CD14-positive monocyte (primary cell): Measurements from ENCODE around the gene PAM16. TPM values are rescaled to one million over a fixed set of nuclear protein-coding genes. Genes with fewer than 3 reads are reported as not detected.

ENCODE experiments used
- DNase-seq, 3 donors: peaks; one replicate each; pipeline ENCODE4 v3.0.0-alpha.2; 2011 to 2022
- H2AFZ ChIP-seq: 2 replicates; pipeline ENCODE4 v1.6.0; 2012; ENCODE audit warnings: mild to moderate bottlenecking, low read depth, low read length, inconsistent platforms; ENCODE audit not compliant: insufficient read depth, poor library complexity, severe bottlenecking
- H3K27ac ChIP-seq, 2 donors: 1 replicate in 1 of 2; 2 replicates in 1 of 2; pipeline ENCODE4 v1.5.1; 2012 to 2013; ENCODE audit warnings: low read length in 2 of 2, control low read depth in 1 of 2, inconsistent platforms in 1 of 2, low read depth in 1 of 2, mild to moderate bottlenecking in 1 of 2
- H3K27me3 ChIP-seq, 2 donors: one replicate each; pipeline versions ENCODE4 v1.6.0 to v1.6.1; 2011 to 2013; ENCODE audit warnings: low read length in 2 of 2; ENCODE audit not compliant: control insufficient read depth in 2 of 2, insufficient read depth in 2 of 2
- H3K36me3 ChIP-seq, 2 donors: replicated peaks in 1 of 2; 1 replicate in 1 of 2; 2 replicates in 1 of 2; pipeline versions ENCODE4 v1.5.1 to v1.6.1; 2012 to 2013; ENCODE audit warnings: low read length in 2 of 2, control low read depth in 1 of 2, inconsistent platforms in 1 of 2, mild to moderate bottlenecking in 1 of 2; ENCODE audit not compliant: insufficient read depth in 2 of 2, control insufficient read depth in 1 of 2
- H3K4me1 ChIP-seq, 2 donors: 1 replicate in 1 of 2; 2 replicates in 1 of 2; pipeline versions ENCODE4 v1.5.1 to v1.6.1; 2012 to 2013; ENCODE audit warnings: low read length in 2 of 2, control low read depth in 1 of 2, inconsistent platforms in 1 of 2, mild to moderate bottlenecking in 1 of 2, moderate library complexity in 1 of 2; ENCODE audit not compliant: insufficient read depth in 2 of 2, control insufficient read depth in 1 of 2
- H3K4me2 ChIP-seq: replicated peaks from 2 replicates; pipeline ENCODE3; 2012; ENCODE audit warnings: low read length, moderate library complexity, mild to moderate bottlenecking; ENCODE audit not compliant: poor library complexity, severe bottlenecking; ENCODE audit errors: extremely low read depth
- H3K4me3 ChIP-seq, 3 experiments: fragments of 200-600 bp in 1 of 3; sonication (generic) in 1 of 3; replicated peaks in 1 of 3; 1 replicate in 2 of 3; 2 replicates in 1 of 3; pipeline ENCODE4 v1.5.1; 2011 to 2013; ENCODE audit warnings: low read length in 3 of 3, mild to moderate bottlenecking in 3 of 3, control low read depth in 2 of 3, low read depth in 2 of 3, inconsistent platforms in 1 of 3, moderate library complexity in 1 of 3
- H3K79me2 ChIP-seq: 2 replicates; pipeline ENCODE4 v1.6.0; 2012; ENCODE audit warnings: mild to moderate bottlenecking, control low read depth, inconsistent platforms, low read length, moderate library complexity; ENCODE audit not compliant: insufficient read depth
- H3K9ac ChIP-seq: 2 replicates; pipeline ENCODE4 v1.6.0; 2017; ENCODE audit warnings: low read length, mild to moderate bottlenecking; ENCODE audit not compliant: insufficient read depth, poor library complexity, severe bottlenecking
- H3K9me3 ChIP-seq, 2 donors: replicated peaks in 1 of 2; 1 replicate in 1 of 2; 2 replicates in 1 of 2; pipeline versions ENCODE4 v1.5.1 to v1.6.1; 2012 to 2013; ENCODE audit warnings: low read length in 2 of 2, control low read depth in 1 of 2; ENCODE audit not compliant: control insufficient read depth in 1 of 2, insufficient read depth in 1 of 2
- H4K20me1 ChIP-seq: 2 replicates; pipeline ENCODE4 v1.6.0; 2012; ENCODE audit warnings: mild to moderate bottlenecking, low read length, control low read depth, moderate library complexity; ENCODE audit not compliant: insufficient read depth
- H3K27ac Mint-ChIP-seq, 7 donors: one replicate each; pipeline ENCODE4 v1.8.0; 2020; ENCODE audit warnings: mild to moderate bottlenecking in 7 of 7, mixed read lengths in 7 of 7, moderate library complexity in 6 of 7, inconsistent platforms in 2 of 7
- H3K27me3 Mint-ChIP-seq, 3 donors: one replicate each; pipeline ENCODE4 v1.8.0; 2021 to 2022; ENCODE audit warnings: low read depth in 3 of 3, mild to moderate bottlenecking in 3 of 3, mixed read lengths in 3 of 3, moderate library complexity in 3 of 3, inconsistent platforms in 1 of 3
- H3K36me3 Mint-ChIP-seq, 2 donors: one replicate each; pipeline ENCODE4 v1.8.0; 2020; ENCODE audit warnings: mixed read lengths in 2 of 2, inconsistent platforms in 1 of 2, mild to moderate bottlenecking in 1 of 2
- H3K4me1 Mint-ChIP-seq: one replicate; pipeline ENCODE4 v1.8.0; 2020; ENCODE audit warnings: mild to moderate bottlenecking, mixed read lengths
- H3K4me3 Mint-ChIP-seq, 2 donors: one replicate each; pipeline ENCODE4 v1.8.0; 2020; ENCODE audit warnings: mild to moderate bottlenecking in 2 of 2, mixed read lengths in 2 of 2, moderate library complexity in 1 of 2
- H3K9me3 Mint-ChIP-seq, 7 donors: one replicate each; pipeline ENCODE4 v1.8.0; 2020 to 2022; ENCODE audit warnings: mixed read lengths in 7 of 7, mild to moderate bottlenecking in 6 of 7, moderate library complexity in 6 of 7, inconsistent platforms in 2 of 7
- CTCF ChIP-seq: fragments of 200-600 bp; IDR thresholded peaks from one replicate; pipeline ENCODE4 v1.8.0; 2022; ENCODE audit warnings: antibody characterized with exemption, mild to moderate bottlenecking
- WGBS: methylation state at CpG from one replicate; pipeline ENCODE4 v1.1.5; 2013; ENCODE audit warnings: missing lambda C conversion rate; ENCODE audit not compliant: insufficient coverage; 5-methylcytosine and 5-hydroxymethylcytosine counted together
- intact Hi-C, 2 donors: fragments of 100-400 bp; cut with micrococcal nuclease; formaldehyde crosslinking; loops; one replicate each; pipeline versions ENCODE4 v1.15.0 to v1.15.1; 2023
- polyA plus RNA-seq, 3 donors: library from polyadenylated mRNA; depleted of rRNA in 1 of 3; unstranded in 2 of 3; stranded (reverse) in 1 of 3; fragments of 300-500 nt in 2 of 3; fragments of >200 nt in 1 of 3; fragmentation: Illumina TruSeq in 2 of 3; gene quantifications; 1 replicate in 2 of 3; 2 replicates in 1 of 3; pipeline ENCODE4 v1.2.3, GENCODE V29; 2012 to 2021

Gene PAM16
- polyA plus RNA-seq, 3 donors: 34.3 to 37.6 (median 34.7) TPM

- H3K36me3 ChIP-seq: peaks cover 49 to 56% of the 10 kb centered on the region in 2 donors
- no peak for DNase-seq
- H3K9me3 ChIP-seq: no peaks in the 10 kb centered on the region
- peaks cover 13 to 16% of the 10 kb centered on the region in 2 donors for H3K4me1 ChIP-seq
- TF ChIP-seq CTCF: no peak
- H3K4me3 Mint-ChIP-seq: no peak overlapping the region
- no peak overlapping the region for H3K27ac ChIP-seq
- H3K27me3 ChIP-seq: no peaks in the 10 kb centered on the region
- peaks cover 15% of the 10 kb centered on the region for H3K4me1 Mint-ChIP-seq
- intact Hi-C loops: no loop called here
- H3K9ac ChIP-seq: no peak overlapping the region
- no peak overlapping the region for H3K4me2 ChIP-seq
- H3K27me3 Mint-ChIP-seq: peaks cover 0 to 3% (median 1%) of the 10 kb centered on the region in 3 donors
- H3K27ac Mint-ChIP-seq: peak overlapping the region in 1 of 7 donors; percentile 79
- no peaks in the 10 kb centered on the region for H3K9me3 Mint-ChIP-seq
- H3K36me3 Mint-ChIP-seq: peaks cover 41 to 62% of the 10 kb centered on the region in 2 donors
- WGBS: over 99% methylated on average over 10 of the region's 20 CpGs
- peaks cover 13% of the 10 kb centered on the region for H3K79me2 ChIP-seq
- peaks cover 53% of the 10 kb centered on the region for H4K20me1 ChIP-seq
- H2AFZ ChIP-seq: no peak overlapping the region
- H3K4me3 ChIP-seq: no peak overlapping the region
Observed at GRCh38 chr16:4354512-4355409, 3.6 kb upstream of the PAM16 start.

- Histone ChIP-seq H3K36me3 (peaks cover 40 to 45% of the 10 kb centered on the region in 2 donors), H3K4me2 (no peak overlapping the region), H3K9me3 (no peaks in the 10 kb centered on the region), H3K79me2 (peaks cover 24% of the 10 kb centered on the region), H3K4me1 (peaks cover 17 to 24% of the 10 kb centered on the region in 2 donors), H4K20me1 (peaks cover 45% of the 10 kb centered on the region), H2AFZ (no peak overlapping the region), H3K27ac (no peak overlapping the region), H3K9ac (no peak overlapping the region), H3K4me3 (no peak overlapping the region), H3K27me3 (no peaks in the 10 kb centered on the region)
- intact Hi-C loops: no loop called here
- H3K27me3 Mint-ChIP-seq: peaks cover 0 to 2% (median 1%) of the 10 kb centered on the region in 3 donors
- TF ChIP-seq CTCF: no peak
- H3K4me1 Mint-ChIP-seq: peaks cover 20% of the 10 kb centered on the region
- H3K9me3 Mint-ChIP-seq: no peaks in the 10 kb centered on the region
- H3K27ac Mint-ChIP-seq: peak overlapping the region in 5 of 7 donors; percentile 37 to 79 (median 70)
- WGBS: 94% methylated on average over 2 of the region's 4 CpGs
- peaks cover 36 to 56% of the 10 kb centered on the region in 2 donors for H3K36me3 Mint-ChIP-seq
- DNase-seq: no peak
- H3K4me3 Mint-ChIP-seq: no peak overlapping the region
Observed at GRCh38 chr16:4353675-4354074, 2.6 kb upstream of the PAM16 start.
